ENCODE results near the gene SSR3.
"Not testable (repeated sequence)": the region's sequence is repeated elsewhere in the genome, so short reads cannot be mapped to it uniquely, and the experiment has no call there.

Gene SSR3

GRCh38 chr3:156554842-156555687, at the start of gene SSR3:
TSS of gene SSR3 (minus strand) at chr3:156555117. CDS start at chr3:156555089, 28 bp downstream.
- DNase-seq (ENCODE audit: low read depth): peak; percentile 99

DNA sequence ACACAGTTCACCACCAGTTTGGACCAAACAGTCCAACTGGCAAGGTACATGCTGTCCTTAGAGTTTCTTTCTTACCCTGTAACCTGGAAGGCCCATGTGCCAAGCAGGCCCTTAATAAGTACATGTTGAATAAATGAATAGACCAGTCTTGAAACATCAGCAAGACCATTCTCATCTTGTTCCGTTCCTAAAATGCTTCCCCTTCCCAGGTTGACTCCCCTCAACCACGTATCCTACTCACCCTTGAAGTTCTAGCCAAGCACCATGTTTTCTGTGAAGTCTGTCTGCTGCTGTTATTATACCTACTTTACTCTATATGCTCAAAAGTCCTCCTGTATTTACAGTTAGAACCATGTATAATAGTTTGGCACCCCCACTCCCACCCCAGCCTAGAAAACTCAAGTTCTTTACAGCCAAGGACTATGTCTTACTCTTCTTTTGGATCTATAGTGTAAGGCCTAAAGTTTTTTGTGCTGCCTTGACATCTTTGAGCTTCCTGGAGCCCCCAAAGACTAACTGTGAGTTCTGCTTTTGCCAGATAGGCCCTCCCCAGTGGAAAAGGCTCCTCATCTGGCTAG, 49.2 kb upstream of the SSR3 start:
- DNase-seq (ENCODE audit: low read depth): no peak

DNA sequence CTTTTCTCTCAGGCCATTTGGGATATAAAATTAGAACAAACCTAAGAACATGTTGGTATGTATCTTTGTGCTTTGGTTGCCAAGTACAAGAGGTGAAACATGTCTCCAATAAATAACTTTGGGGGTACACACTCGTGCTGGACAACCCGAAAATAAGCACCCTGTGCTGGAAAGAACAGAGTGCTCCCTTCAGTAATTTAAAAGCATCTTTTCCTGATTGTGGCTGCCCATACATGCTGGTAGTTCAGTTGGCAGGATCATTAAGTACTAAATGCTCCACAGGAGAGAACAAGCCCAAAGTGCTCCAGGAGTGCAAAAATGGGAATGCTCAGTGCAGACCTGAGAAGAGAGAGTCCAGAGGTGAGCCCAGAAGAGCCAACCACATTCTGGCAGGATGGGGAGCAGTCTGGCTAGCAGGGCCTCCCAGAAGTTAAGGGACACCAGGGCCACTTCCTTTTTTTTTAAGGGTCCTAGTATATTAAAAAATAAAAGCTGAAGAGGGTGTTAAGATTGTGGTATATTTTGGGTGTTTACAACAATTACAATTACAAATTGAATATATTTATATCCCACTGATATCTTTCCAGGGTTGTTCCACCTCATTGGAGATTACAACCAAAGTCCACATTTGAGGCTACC, 48.6 kb upstream of the SSR3 start:
- no peak for DNase-seq (ENCODE audit: low read depth)

DNA sequence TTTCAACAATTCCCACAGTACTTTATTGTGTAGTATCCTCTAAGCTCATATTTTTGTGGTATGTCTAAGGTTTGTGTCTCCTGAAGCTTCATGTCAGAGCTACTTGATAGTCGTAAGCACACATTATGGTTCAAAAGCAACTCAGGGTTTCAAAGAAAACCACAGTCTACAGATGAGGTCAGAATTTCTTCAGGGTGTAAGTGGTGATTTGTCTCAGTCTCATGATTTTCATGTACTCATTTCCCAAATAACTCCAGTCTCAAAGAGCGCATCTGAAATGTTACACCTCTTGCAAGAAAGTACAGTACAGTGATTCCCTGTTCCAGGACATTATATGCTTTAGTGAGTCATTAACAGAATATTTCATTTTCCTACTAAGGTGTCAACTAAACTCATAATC, 47.5 kb upstream of the SSR3 start:
- no peak for DNase-seq (ENCODE audit: low read depth)

DNA sequence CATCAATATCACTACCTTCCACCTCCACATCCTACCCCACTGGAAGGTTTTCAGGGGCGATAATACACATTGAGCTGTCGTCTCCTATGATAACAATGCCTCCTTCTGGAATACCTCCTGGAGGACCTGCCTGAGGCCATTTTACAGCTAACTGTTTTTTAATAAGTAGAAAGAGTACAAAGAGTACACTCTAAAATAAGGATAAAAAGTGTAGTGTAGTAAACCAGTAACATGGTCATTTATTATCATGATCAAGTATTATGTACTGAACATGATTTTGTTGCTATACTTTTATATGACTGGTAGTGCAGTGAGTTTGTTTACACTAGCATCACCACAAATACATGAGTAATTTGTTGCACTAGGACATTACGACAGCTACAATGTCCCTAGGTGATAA, 46.6 kb upstream of the SSR3 start:
- no peak for DNase-seq (ENCODE audit: low read depth)

DNA sequence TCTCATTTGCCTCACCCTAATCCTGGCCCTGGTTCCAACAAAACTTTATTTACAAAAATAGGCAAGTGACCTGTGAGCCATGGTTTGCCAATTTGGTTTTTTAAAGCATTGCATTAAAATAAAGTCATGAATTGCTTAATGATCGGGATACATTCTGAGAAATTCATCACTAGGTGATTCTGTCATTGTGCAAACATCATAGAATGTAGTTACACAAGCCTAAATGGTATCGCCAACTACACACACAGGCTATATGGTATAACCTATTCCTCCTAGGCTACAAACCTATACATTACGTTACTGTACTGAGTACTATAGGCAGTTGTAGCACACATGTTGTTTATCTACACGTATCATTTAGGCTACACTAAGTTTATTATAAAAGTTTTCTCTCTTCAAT, 45.9 kb upstream of the SSR3 start:
- DNase-seq (ENCODE audit: low read depth): no peak

DNA sequence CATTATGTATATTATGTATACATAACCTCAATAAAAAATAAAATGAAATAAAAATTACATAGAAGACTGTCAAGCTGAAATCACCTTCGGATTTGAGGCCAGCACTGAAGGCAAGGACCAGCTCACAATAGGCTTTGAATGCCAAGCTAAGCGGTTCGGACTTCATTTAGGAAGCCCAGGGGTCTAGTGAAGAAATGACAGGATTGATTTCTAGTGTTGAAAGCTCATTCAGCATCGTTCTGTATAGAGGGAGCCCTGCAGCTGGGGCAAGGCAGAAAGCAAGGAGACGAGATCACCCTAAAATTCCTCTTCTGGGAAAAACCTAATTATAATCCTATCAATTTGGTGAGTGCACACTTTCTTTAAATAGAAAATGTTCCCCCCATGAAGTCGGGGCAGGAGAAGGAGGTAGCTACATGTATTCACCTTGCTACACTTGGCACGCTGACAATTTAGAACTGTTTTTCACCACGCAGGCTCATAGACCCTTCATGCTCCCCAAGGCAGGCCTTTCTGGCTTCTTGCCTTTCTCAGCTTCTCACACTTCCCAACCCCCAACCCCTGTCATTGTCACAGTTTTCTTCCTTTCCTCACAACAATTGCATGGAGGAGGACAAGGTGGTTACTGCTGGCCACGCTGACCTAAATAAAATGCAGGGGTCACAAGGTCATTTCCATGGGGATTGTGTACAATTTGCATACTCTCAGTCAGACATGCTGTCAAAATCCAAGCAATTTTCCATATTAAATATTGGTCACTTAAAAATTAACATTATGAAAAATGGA, 44.4 kb upstream of the SSR3 start:
- no peak for DNase-seq (ENCODE audit: low read depth)

DNA sequence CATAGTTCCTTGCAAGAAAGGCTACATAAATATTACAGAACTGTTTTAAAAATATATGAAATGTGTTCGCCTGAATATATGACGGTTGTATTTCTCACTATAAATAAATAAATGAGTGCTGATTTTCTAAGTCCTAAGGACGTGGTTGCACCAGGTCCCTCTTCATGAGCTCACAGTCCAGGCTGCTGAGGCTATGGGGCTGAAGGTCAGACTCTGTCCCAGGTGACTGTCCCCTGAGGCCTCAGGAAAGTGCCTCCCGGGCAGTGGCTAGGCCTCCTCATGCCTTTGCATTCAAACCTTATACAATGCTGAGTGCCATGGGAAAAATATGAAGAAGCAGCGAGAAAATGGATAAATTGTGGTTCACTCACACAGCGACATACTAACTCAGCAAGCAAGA, 43.5 kb upstream of the SSR3 start:
- DNase-seq (ENCODE audit: low read depth): no peak

GRCh38 chr3:156594219-156594683, 39.3 kb upstream of the SSR3 start:
- DNase-seq (ENCODE audit: low read depth): no peak

- no peak for DNase-seq (ENCODE audit: low read depth)
Measured at GRCh38 chr3:156593814-156594213, 38.9 kb upstream of the SSR3 start.

DNA sequence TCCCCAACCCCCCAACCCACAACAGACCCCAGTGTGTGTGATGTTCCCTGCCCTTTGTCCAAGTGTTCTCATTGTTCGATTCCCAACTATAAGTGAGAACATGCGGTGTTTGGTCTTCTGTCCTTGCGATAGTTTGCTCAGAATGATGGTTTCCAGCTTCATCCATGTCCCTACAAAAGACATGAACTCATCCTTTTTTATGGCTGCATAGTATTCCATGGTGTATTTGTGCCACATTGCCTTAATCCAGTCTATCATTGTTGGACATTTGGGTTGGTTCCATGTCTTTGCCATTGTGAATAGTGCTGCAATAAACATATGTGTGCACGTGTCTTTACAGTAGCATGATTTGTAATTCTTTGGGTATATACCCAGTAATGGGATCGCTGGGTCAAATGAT, 34.9 kb upstream of the SSR3 start:
- not testable (repeated sequence) for DNase-seq (ENCODE audit: low read depth)

GRCh38 chr3:156587760-156588069, 32.8 kb upstream of the SSR3 start:
- no peak for DNase-seq (ENCODE audit: low read depth)

DNA sequence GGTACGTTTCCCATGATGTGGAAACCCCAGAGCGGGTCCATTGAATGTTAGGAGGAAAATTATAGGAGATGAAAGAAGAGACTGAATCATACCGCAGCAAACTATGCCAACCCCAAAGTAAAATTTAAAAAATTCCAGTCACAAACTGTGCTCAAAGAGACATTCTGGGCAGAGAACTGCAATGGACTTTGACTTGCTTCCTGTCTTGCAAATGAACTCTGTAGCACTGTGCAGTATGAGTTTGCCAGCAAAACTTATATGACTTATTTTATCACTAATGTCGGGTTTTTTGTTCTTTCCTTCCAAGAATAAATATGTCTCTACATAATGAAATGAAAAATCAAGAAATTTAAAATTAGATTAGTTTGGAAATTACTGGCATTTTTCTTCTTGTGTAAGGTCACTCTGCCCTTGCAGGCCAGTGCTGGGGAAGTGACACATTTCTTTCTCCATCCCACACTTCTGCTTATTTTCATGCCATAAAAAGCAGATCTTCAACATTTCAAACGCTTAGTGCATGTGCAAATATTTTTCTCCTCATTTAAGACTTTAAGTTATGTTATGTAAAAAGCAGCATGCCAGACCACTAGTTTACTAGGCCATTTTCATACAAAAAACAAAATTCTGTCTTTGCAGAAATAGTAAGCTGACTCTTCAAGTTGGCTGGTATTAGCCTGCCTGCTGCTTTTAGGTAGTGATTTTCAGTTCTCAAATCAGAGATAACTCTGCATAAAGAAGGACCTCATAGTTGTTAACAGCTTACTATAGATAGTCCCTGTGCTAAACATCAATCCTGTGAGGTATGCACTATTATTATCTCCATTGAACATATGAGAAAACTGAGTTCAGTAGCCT, 32.2 kb upstream of the SSR3 start:
- DNase-seq (ENCODE audit: low read depth): no peak

DNA sequence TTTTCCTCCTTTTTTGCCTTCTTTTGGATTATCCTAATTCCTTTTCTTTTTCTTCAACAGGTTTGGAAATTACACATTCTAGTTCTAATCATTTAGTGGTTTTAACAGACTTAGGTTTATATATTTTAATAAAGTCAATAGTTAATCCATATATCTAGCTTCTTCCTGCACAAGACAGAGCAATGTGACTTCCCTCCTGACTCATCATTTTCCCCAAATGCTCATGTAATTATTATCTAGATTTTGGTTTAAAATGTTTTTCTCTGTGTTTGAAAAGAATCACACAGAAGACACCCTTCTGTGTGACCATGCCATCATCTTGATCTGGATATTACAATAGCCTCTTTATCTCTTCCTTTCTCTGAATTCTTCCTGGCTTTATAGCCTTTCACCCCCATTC, 28.6 kb upstream of the SSR3 start:
- DNase-seq (ENCODE audit: low read depth): no peak

DNA sequence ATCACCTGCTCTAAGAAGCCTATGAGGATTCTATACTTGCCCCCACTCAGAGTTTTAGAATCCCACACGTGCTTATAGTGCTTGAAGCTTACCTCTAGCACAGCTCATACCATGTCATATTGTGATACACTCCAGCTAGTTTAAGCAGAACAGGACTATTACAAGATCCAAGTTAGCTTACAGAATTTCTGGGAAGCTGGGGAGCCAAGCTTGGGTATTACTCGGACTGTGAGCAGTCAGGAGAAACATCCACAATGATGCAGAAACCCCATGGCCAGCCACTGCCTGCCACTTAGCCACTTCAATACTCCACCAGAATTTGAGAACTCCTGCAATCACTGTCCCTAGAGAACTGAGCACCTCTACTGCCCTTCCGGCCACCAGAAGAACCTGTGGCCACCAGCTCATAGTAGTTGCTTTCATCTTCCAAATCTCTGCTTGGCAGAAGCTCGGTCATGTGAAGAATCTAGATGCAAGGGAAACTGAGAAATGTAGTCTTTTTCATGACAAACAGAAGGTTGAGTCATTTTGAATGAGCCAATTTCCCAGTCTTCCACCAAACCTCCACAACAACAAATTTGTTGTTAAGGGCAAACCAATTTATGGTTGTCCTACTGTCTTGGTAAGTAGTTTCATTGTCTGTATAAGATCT, 27.7 kb upstream of the SSR3 start:
- DNase-seq (ENCODE audit: low read depth): no peak

- DNase-seq (ENCODE audit: low read depth): no peak
Measured at GRCh38 chr3:156581954-156582353, 27.0 kb upstream of the SSR3 start.

GRCh38 chr3:156581033-156581432, 26.1 kb upstream of the SSR3 start:
- no peak for DNase-seq (ENCODE audit: low read depth)

DNA sequence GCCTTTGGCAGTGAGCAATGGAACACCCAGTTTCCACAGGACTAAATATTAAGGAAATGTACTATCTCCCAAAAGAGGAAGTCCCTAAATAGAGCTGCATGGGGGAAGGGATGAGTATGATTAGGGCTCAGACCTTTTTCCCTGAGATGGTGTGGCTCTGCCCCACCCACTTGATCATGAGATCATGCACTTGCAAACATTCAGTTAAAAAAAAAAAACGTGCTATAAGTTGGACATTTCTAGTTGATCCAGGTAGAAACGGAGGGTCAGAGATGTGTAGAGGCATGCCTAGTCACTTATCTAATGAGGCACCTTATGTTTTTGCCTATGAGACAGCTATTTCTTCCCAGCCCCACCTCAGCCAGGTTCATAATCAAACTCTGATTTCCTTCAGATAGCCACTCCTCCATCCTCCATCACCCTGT, 24.5 kb upstream of the SSR3 start:
- DNase-seq (ENCODE audit: low read depth): no peak

- no peak for DNase-seq (ENCODE audit: low read depth)
Measured at GRCh38 chr3:156577736-156578135, 22.8 kb upstream of the SSR3 start.

DNA sequence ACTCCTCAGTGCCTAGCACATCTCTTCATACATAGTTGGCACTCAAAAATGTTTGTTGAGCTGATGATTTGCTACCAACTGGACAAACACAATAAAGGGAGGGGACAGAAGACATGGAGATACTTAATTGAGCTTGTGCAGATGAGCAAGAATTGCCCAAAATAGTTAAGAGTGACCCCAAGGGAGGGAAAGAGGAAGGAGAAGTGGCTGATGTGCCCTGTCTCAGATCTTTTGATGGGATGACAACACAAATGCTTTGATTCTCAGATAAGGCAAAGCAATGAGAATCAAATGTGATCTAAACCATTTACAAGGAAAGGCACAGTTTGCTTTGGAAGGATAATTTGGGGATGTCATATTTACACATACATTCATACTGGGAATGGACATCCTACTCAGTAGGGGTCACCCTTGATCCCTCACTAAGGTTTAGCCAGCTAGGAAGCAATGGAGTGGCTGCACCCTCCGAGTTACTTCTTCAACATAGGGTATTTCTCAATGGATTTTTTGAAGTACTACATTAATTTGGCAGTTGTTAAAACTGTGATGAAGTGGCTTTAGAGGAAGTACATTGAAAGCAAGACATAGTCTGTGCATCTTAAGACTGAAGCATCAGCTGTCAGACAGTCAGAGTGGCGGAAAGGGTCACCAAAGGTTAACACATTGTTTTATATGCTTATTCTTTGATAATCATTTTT, 21.9 kb upstream of the SSR3 start:
- DNase-seq (ENCODE audit: low read depth): no peak
